ENCODE measurements around the gene ELMO1.

DNA sequence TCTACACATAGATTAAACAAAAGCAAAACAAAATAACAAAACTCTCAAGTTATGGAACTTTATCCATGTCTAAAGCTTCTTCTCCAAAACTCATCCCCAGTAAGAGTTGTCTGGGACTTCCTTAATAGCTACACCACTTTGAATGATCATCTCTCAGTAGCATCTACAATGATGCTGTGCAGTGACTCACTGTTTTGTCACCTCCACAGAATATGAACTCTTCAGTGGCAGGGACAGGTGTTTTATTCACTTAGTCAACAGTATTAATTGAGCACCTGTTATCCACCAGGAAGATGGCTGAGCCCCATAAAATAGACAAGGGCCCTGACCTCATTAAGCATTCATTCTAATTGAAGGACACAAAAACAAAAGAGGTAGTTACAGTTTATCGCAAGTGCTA is 350.7 kb downstream of the ELMO1 start:
- TF ChIP-seq ZZZ3 (CRISPR knock-in tag; IDR thresholded peaks at IDR 0.05; ENCODE audit: borderline replicate concordance) (no peak), ZNF282 (IDR thresholded peaks at IDR 0.05; ENCODE audit: partially characterized antibody) (no peak), ZBTB21 (CRISPR knock-in tag; IDR thresholded peaks at IDR 0.05) (no peak), EP300 (IDR thresholded peaks at IDR 0.05; ENCODE audit: low read depth in 2 of 2, low read length in 2 of 2) (no peak), EP300 (CRISPR knock-in tag; IDR thresholded peaks at IDR 0.05; ENCODE audit: borderline replicate concordance) (no peak), RCOR2 (CRISPR knock-in tag; IDR thresholded peaks at IDR 0.05) (no peak), PATZ1 (CRISPR knock-in tag; IDR thresholded peaks at IDR 0.05) (no peak), IRF2 (CRISPR knock-in tag; IDR thresholded peaks at IDR 0.05) (no peak), SAFB2 (CRISPR knock-in tag; IDR thresholded peaks at IDR 0.05; ENCODE audit: borderline replicate concordance, low read depth) (no peak), ZNF326 (CRISPR knock-in tag; IDR thresholded peaks at IDR 0.05; ENCODE audit: borderline replicate concordance) (no peak), ZFP1 (CRISPR knock-in tag; IDR thresholded peaks at IDR 0.05) (no peak), SIN3A (IDR thresholded peaks at IDR 0.05; ENCODE audit: borderline replicate concordance, low read depth, low read length) (no peak), MXD4 (CRISPR knock-in tag; IDR thresholded peaks at IDR 0.05) (no peak), CBFB (CRISPR knock-in tag; IDR thresholded peaks at IDR 0.05) (no peak)
- TF ChIP-seq, protein P1, sequence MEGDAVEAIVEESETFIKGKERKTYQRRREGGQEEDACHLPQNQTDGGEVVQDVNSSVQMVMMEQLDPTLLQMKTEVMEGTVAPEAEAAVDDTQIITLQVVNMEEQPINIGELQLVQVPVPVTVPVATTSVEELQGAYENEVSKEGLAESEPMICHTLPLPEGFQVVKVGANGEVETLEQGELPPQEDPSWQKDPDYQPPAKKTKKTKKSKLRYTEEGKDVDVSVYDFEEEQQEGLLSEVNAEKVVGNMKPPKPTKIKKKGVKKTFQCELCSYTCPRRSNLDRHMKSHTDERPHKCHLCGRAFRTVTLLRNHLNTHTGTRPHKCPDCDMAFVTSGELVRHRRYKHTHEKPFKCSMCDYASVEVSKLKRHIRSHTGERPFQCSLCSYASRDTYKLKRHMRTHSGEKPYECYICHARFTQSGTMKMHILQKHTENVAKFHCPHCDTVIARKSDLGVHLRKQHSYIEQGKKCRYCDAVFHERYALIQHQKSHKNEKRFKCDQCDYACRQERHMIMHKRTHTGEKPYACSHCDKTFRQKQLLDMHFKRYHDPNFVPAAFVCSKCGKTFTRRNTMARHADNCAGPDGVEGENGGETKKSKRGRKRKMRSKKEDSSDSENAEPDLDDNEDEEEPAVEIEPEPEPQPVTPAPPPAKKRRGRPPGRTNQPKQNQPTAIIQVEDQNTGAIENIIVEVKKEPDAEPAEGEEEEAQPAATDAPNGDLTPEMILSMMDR (CRISPR knock-in tag; IDR thresholded peaks at IDR 0.05), result no peak

Measured in HepG2 (cell line).